A549 (cell line): ENCODE results near the gene PROCR. TPM values are rescaled to one million over a fixed set of nuclear protein-coding genes. Genes with fewer than 3 reads are reported as not detected.
"Not testable (repeated sequence)": the region's sequence is repeated elsewhere in the genome, so short reads cannot be mapped to it uniquely, and the experiment has no call there.

Experiments used
- ATAC-seq, 2 experiments: fragments of 200-7000 bp in 1 of 2; fragments of >200 bp in 1 of 2; cut with Nextera tagmentation in 1 of 2; cut with Tn5 transposase in 1 of 2; 3 replicates each; pipeline versions ENCODE4 v1.8.0 to v1.9.1; 2018 to 2020; ENCODE audit warnings: mild to moderate bottlenecking in 1 of 2, moderate library complexity in 1 of 2
- CTCF ChIA-PET: fragments of 300-600 bp; sonication (Branson Sonifier 250); formaldehyde crosslinking; extraction: SDS; loops from one replicate; lab custom pipeline; 2021; ENCODE audit warnings: antibody characterized with exemption, inconsistent platforms; lab: Yijun Ruan, JAX
- POLR2A ChIA-PET: fragments of 350-600 bp; formaldehyde crosslinking; extraction: SDS; loops from one replicate; lab custom pipeline; 2021; ENCODE audit warnings: antibody characterized with exemption, inconsistent platforms; lab: Yijun Ruan, JAX
- DNase-seq, 2 experiments: peaks; one replicate each; pipeline versions ENCODE4 v3.0.0 to v3.0.0-alpha.2; 2011 to 2016; ENCODE audit warnings: low read depth in 1 of 2, low spot score in 1 of 2
- FAIRE-seq: peaks from 2 replicates; lab custom pipeline; 2011; peaks lifted over from hg19 to GRCh38; lab: Jason Lieb, UNC
- H3K27ac ChIP-seq, 2 experiments: fragments of >200 bp; sonication (Bioruptor Twin); formaldehyde crosslinking; 3 replicates each; pipeline ENCODE4 v1.5.1; 2016 to 2017
- H3K4me1 ChIP-seq: fragments of >200 bp; sonication (Bioruptor Twin); formaldehyde crosslinking; 3 replicates; pipeline ENCODE4 v1.6.1; 2016
- H3K4me2 ChIP-seq: fragments of >200 bp; sonication (Bioruptor Twin); formaldehyde crosslinking; 3 replicates; pipeline ENCODE4 v1.6.1; 2016
- H3K4me3 ChIP-seq: fragments of >200 bp; sonication (Bioruptor Twin); formaldehyde crosslinking; 3 replicates; pipeline ENCODE4 v1.5.1; 2016
- H3K9me3 ChIP-seq: fragments of >200 bp; sonication (Bioruptor Twin); formaldehyde crosslinking; 3 replicates; pipeline ENCODE4 v1.6.1; 2016
- CBX8 ChIP-seq: fragments of 200-600 bp; sonication (generic); IDR thresholded peaks from 2 replicates; pipeline ENCODE4 v1.6.1; 2016
- FOSB ChIP-seq: fragments of 250-450 bp; sonication (Bioruptor Pico); IDR thresholded peaks from 2 replicates; pipeline ENCODE4 v1.5.0; 2020; ENCODE audit warnings: mild to moderate bottlenecking, moderate library complexity
- HDAC2 ChIP-seq: fragments of 200-600 bp; sonication (generic); IDR thresholded peaks from 2 replicates; pipeline ENCODE4 v1.6.1; 2016
- HEYL ChIP-seq: fragments of 250-450 bp; sonication (Bioruptor Pico); IDR thresholded peaks from 2 replicates; pipeline ENCODE4 v1.8.0; 2021; ENCODE audit warnings: mild to moderate bottlenecking, moderate library complexity
- HOXB5 ChIP-seq: fragments of 250-450 bp; sonication (Bioruptor Pico); IDR thresholded peaks from 2 replicates; pipeline ENCODE4 v1.5.0; 2020; ENCODE audit warnings: mild to moderate bottlenecking, moderate library complexity
- JUN ChIP-seq, 2 experiments: fragments of >200 bp; sonication (Bioruptor Twin); formaldehyde crosslinking; IDR thresholded peaks; 2 replicates in 1 of 2; 3 replicates in 1 of 2; pipeline ENCODE4 v1.6.1; 2016 to 2017
- MAFK ChIP-seq: fragments of 450-650 bp; IDR thresholded peaks from 2 replicates; pipeline ENCODE4 v1.6.1; 2014; ENCODE audit not compliant: partially characterized antibody
- MAX ChIP-seq: IDR thresholded peaks from 2 replicates; pipeline ENCODE4 v1.6.1; 2012
- MAZ ChIP-seq: fragments of 150-350 bp; IDR thresholded peaks from 2 replicates; pipeline ENCODE4 v1.6.1; 2014; ENCODE audit warnings: antibody characterized with exemption, low read depth, low read length, borderline replicate concordance
- MYC ChIP-seq: IDR thresholded peaks from 2 replicates; pipeline ENCODE4 v1.6.1; 2012; ENCODE audit warnings: mild to moderate bottlenecking, inconsistent platforms, low read length, improper control_type of control experiment, borderline replicate concordance
- PBX3 ChIP-seq: IDR thresholded peaks from 2 replicates; pipeline ENCODE4 v1.6.1; 2012
- PHF8 ChIP-seq: fragments of 200-600 bp; sonication (generic); IDR thresholded peaks from 2 replicates; pipeline ENCODE4 v1.6.1; 2016; ENCODE audit warnings: low read depth, mild to moderate bottlenecking, antibody characterized with exemption, moderate library complexity, borderline replicate concordance
- POLR2A ChIP-seq: IDR thresholded peaks from 2 replicates; pipeline ENCODE4 v1.6.1; 2012; ENCODE audit warnings: mild to moderate bottlenecking, low read length
- POLR2AphosphoS2 ChIP-seq: conservative IDR thresholded peaks from 2 replicates; pipeline ENCODE4 v1.6.1; 2012; ENCODE audit warnings: low read length, improper control_type of control experiment, inconsistent platforms
- RAD21 ChIP-seq, 2 experiments: fragments of >200 bp in 1 of 2; sonication (Bioruptor Twin) in 1 of 2; formaldehyde crosslinking in 1 of 2; IDR thresholded peaks in 1 of 2; conservative IDR thresholded peaks in 1 of 2; 2 replicates in 1 of 2; 3 replicates in 1 of 2; pipeline ENCODE4 v1.6.1; 2012 to 2018; ENCODE audit warnings: inconsistent platforms in 1 of 2
- SMC3 ChIP-seq: fragments of >200 bp; sonication (Bioruptor Twin); formaldehyde crosslinking; IDR thresholded peaks from 3 replicates; pipeline ENCODE4 v1.6.1; 2018; ENCODE audit warnings: inconsistent platforms
- WGBS: methylation state at CpG from one replicate; pipeline ENCODE4 v1.1.6; 2017; ENCODE audit errors: missing lambda C conversion rate; 5-methylcytosine and 5-hydroxymethylcytosine counted together
- polyA plus RNA-seq, 4 experiments: library from polyadenylated mRNA; depleted of rRNA in 3 of 4; stranded (reverse); fragments of >200 nt; fragmentation: RNase III in 1 of 4; extraction: RNeasy Plus Mini Kit Qiagen cat#74134 plus additional on column Dnase treatment in 1 of 4; gene quantifications; 2 replicates in 3 of 4; 3 replicates in 1 of 4; pipeline ENCODE4 v1.2.3, GENCODE V29; 2011 to 2017
- TF ChIP-seq, protein P1 (sequence below): fragments of 450-650 bp; IDR thresholded peaks from 2 replicates; pipeline ENCODE4 v1.6.1; 2014; ENCODE audit warnings: antibody characterized with exemption
- TF ChIP-seq, protein P2 (sequence below): fragments of >200 bp; sonication (Bioruptor Twin); formaldehyde crosslinking; IDR thresholded peaks from 3 replicates; pipeline ENCODE4 v1.5.1; 2016

PROCR gene
- polyA plus RNA-seq, 2 of the 4 experiments (the other 2 are of a cell fraction): 123 to 134 TPM

DNA sequence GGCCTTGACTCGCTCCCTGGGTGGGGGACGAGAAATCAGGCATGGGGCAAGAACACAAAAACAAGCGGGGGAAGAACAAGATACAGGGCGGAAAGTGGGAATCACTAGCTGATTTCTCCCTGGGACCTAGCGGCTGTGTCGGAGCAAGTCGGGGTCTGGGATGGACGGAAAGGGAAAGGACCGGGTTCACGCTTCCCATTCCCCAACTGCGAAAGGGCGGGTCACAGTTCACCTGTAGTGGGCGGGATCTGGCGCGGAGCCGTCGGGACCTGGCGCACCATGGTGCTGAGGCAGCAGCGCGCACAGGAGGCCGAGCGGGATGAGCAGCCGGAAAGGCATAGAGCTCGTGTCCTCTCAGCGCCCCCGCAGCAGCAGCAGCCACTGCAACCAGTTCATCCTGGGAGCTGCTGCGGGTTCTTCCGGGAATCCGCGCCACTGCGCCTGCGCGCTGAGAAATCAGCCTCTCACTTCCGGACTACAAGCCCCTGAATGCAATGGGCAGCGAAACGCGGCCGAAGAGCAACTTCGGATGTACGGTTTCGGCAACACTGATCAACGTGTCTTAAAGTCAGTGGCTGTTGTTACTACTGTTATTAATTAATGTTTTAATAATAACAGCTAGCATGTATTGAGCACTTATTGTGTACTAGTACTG, 24.8 kb upstream of the PROCR start, which contains the start of gene EDEM2:
Gene EDEM2 (minus strand): TSS at position 417 of the 655 bp plus-strand sequence. CDS start 78 bp downstream, at position 339.
- 1% methylated on average over 41 of the region's 42 CpGs for WGBS
- POLR2A ChIA-PET: interaction anchor here (0.6 to 2.2 kb wide), 8 partner anchors 14 to 131 kb away, joined by 3 to 9 read pairs (median 4); partner anchors contain the start of gene MMP24OS

DNA sequence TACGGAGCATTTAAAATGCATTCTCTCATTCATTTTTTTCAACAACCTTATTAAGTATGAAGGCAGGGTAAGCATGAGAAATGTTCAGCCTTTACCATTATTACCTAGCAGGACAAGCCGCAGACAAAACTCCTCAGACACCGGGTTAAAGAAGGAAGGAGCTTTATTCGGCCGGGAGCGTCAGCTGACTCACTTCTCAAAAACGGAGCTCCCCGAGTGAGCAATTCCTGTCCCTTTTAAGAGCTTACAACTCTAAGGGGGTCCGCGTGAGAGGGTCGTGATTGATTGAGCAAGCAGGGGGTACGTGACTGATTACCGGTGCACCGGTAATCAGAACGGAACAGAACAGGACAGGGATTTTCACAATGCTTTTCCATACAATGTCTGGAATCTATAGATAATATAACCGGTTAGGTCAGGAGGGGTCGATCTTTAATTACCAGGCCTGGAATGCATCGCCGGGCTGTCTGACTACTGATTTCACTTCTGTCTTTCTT, 24.2 kb upstream of the PROCR start:
- Histone ChIP-seq H3K27ac (peak overlapping the region; percentile 89), H3K4me2 (peak overlapping the region; percentile 98), H3K4me3 (peak overlapping the region; percentile 78), H3K4me1 (peaks cover 17% of the 10 kb centered on the region)
- FAIRE-seq, H3K9me3 ChIP-seq, DNase-seq: not testable (repeated sequence)
- TF ChIP-seq JUN (IDR thresholded peaks at IDR 0.05): 0 out of 5 replicates have a peak, but pooled peaks of 1 of the 2 experiments have one; percentile 17
- TF ChIP-seq, protein P1, sequence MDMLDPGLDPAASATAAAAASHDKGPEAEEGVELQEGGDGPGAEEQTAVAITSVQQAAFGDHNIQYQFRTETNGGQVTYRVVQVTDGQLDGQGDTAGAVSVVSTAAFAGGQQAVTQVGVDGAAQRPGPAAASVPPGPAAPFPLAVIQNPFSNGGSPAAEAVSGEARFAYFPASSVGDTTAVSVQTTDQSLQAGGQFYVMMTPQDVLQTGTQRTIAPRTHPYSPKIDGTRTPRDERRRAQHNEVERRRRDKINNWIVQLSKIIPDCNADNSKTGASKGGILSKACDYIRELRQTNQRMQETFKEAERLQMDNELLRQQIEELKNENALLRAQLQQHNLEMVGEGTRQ: 0 out of 2 replicates have a peak, but pooled peaks have one; percentile 15
- CTCF ChIA-PET: interaction anchor here (0.6 to 10.8 kb wide), 11 partner anchors 9 to 156 kb away, joined by 3 to 333 read pairs (median 9); partner anchors contain the start of gene MMP24OS
- WGBS: 5% methylated on average over 19 of the region's 19 CpGs
- peak; percentile 5 to 28; a peak in 3 of 6 replicates for ATAC-seq
- POLR2A ChIA-PET: interaction anchor here (0.6 to 2.2 kb wide), 5 partner anchors 15 to 116 kb away, joined by 3 to 9 read pairs (median 3); no protein-coding TSS in a partner anchor

More for the DNA sequence above, 24.8 kb upstream of the PROCR start, which contains the start of gene EDEM2:
- ATAC-seq: peak; percentile 95 to 96
- H3K4me2 ChIP-seq: peak within 1 kb of the TSS; percentile 98
- H3K9me3 ChIP-seq: no peaks in the 10 kb centered on the region
- peak within 1 kb of the TSS; percentile 89 for H3K27ac ChIP-seq
- peak within 1 kb of the TSS; percentile 78 for H3K4me3 ChIP-seq
- peaks cover 17% of the 10 kb centered on the region for H3K4me1 ChIP-seq
- CTCF ChIA-PET: interaction anchor here (0.6 to 10.8 kb wide), 18 partner anchors 9 to 312 kb away, joined by 3 to 333 read pairs (median 4); partner anchors contain the start of gene MMP24OS
- DNase-seq: peak; percentile 95 to 97
- TF ChIP-seq CBX8 (no peak), MAZ (no peak), RAD21 (conservative IDR thresholded peaks at IDR 0.05 in 1 of 2, IDR thresholded peaks at IDR 0.05 in 1 of 2) (peak in 1 of 2 experiments; percentile 35; a peak in 2 of 5 replicates), MYC (0 out of 2 replicates have a peak, but pooled peaks have one; percentile 69), HOXB5 (no peak), SMC3 (peak; percentile 19; the same call in 1 of the 3 replicates), FOSB (CRISPR knock-in tag) (no peak), PHF8 (peak; percentile 41; the same call in 1 of the 2 replicates), HDAC2 (no peak), JUN (IDR thresholded peaks at IDR 0.05) (peak; percentile 56 to 85; a peak in 4 of 5 replicates), POLR2AphosphoS2 (no peak), PBX3 (no peak), POLR2A (peak; percentile 81), MAX (peak; percentile 72; the same call in 1 of the 2 replicates), MAFK (peak; percentile 40), HEYL (CRISPR knock-in tag) (no peak)
- TF ChIP-seq, protein P2, sequence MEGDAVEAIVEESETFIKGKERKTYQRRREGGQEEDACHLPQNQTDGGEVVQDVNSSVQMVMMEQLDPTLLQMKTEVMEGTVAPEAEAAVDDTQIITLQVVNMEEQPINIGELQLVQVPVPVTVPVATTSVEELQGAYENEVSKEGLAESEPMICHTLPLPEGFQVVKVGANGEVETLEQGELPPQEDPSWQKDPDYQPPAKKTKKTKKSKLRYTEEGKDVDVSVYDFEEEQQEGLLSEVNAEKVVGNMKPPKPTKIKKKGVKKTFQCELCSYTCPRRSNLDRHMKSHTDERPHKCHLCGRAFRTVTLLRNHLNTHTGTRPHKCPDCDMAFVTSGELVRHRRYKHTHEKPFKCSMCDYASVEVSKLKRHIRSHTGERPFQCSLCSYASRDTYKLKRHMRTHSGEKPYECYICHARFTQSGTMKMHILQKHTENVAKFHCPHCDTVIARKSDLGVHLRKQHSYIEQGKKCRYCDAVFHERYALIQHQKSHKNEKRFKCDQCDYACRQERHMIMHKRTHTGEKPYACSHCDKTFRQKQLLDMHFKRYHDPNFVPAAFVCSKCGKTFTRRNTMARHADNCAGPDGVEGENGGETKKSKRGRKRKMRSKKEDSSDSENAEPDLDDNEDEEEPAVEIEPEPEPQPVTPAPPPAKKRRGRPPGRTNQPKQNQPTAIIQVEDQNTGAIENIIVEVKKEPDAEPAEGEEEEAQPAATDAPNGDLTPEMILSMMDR: peak; percentile 7; the same call in 1 of the 3 replicates
- TF ChIP-seq, protein P1: no peak
- FAIRE-seq: no peak
